Breast epithelium (tissue), 3 donors: ENCODE results near the gene PLB1.

Experiments used
- CTCF ChIP-seq, 3 donors: fragments of 450-650 bp; IDR thresholded peaks; one replicate each; pipeline ENCODE4 v1.5.1; 2016 to 2017; ENCODE audit warnings: antibody characterized with exemption in 3 of 3, mild to moderate bottlenecking in 3 of 3, moderate library complexity in 3 of 3
- POLR2A ChIP-seq: fragments of 450-650 bp; IDR thresholded peaks from one replicate; pipeline ENCODE4 v1.6.1; 2016; ENCODE audit warnings: antibody characterized with exemption, mild to moderate bottlenecking, moderate library complexity
- POLR2AphosphoS5 ChIP-seq, 3 donors: sonication (generic); formaldehyde crosslinking; IDR thresholded peaks; one replicate each; pipeline ENCODE4 v1.6.1; 2017; ENCODE audit warnings: antibody characterized with exemption in 3 of 3

GRCh38 chr2:28608500-28609424 lies 112.9 kb downstream of the PLB1 start:
- TF ChIP-seq POLR2A (no peak), CTCF (IDR thresholded peaks at IDR 0.05) (no peak), POLR2AphosphoS5 (IDR thresholded peaks at IDR 0.05) (no peak)
